Liver (tissue), 9 donors: Measurements from ENCODE around the gene MAGEF1. TPM values are rescaled to one million over a fixed set of nuclear protein-coding genes. Genes with fewer than 3 reads are reported as not detected.

Source experiments
- DNase-seq: peaks from one replicate; pipeline ENCODE4 v3.0.0-alpha.2; 2017; ENCODE audit warnings: low spot score
- H3K27ac ChIP-seq, 2 donors: one replicate each; pipeline ENCODE4 v1.7.0; 2013; ENCODE audit warnings: inconsistent platforms in 2 of 2, low read length in 2 of 2, control low read depth in 1 of 2, low read depth in 1 of 2, mild to moderate bottlenecking in 1 of 2
- H3K27me3 ChIP-seq, 4 donors: one replicate each; pipeline versions ENCODE4 v1.6.1 to v1.7.0; 2013; ENCODE audit warnings: low read length in 3 of 4, inconsistent platforms in 1 of 4, mild to moderate bottlenecking in 1 of 4, moderate library complexity in 1 of 4; ENCODE audit not compliant: control insufficient read depth in 4 of 4, insufficient read depth in 4 of 4
- H3K36me3 ChIP-seq, 4 donors: one replicate each; pipeline versions ENCODE4 v1.6.1 to v1.7.0; 2013; ENCODE audit warnings: low read length in 3 of 4, mild to moderate bottlenecking in 3 of 4, low read depth in 1 of 4, moderate library complexity in 1 of 4; ENCODE audit not compliant: control insufficient read depth in 4 of 4, insufficient read depth in 3 of 4
- H3K4me1 ChIP-seq, 4 donors: one replicate each; pipeline versions ENCODE4 v1.6.1 to v1.7.0; 2013; ENCODE audit warnings: low read length in 3 of 4, mild to moderate bottlenecking in 3 of 4, moderate library complexity in 1 of 4; ENCODE audit not compliant: control insufficient read depth in 4 of 4, insufficient read depth in 4 of 4
- H3K4me3 ChIP-seq, 3 donors: one replicate each; pipeline versions ENCODE4 v1.6.1 to v1.7.0; 2013; ENCODE audit warnings: low read length in 3 of 3, control low read depth in 1 of 3, low read depth in 1 of 3, mild to moderate bottlenecking in 1 of 3
- H3K9ac ChIP-seq, 2 donors: one replicate each; pipeline ENCODE4 v1.7.0; 2013; ENCODE audit warnings: low read length in 2 of 2, mild to moderate bottlenecking in 2 of 2, moderate library complexity in 2 of 2, control low read depth in 1 of 2, low read depth in 1 of 2
- H3K9me3 ChIP-seq, 4 donors: one replicate each; pipeline versions ENCODE4 v1.6.1 to v1.7.0; 2013; ENCODE audit warnings: low read length in 3 of 4; ENCODE audit not compliant: control insufficient read depth in 4 of 4
- EGR1 ChIP-seq, 2 donors: IDR thresholded peaks; 2 replicates each; pipeline ENCODE4 v1.6.1; 2016 to 2018; ENCODE audit warnings: antibody characterized with exemption in 2 of 2, low read depth in 2 of 2
- FOXA1 ChIP-seq: IDR thresholded peaks from 2 replicates; pipeline ENCODE4 v1.6.1; 2016; ENCODE audit warnings: antibody characterized with exemption
- FOXA2 ChIP-seq: IDR thresholded peaks from 2 replicates; pipeline ENCODE4 v1.6.1; 2016; ENCODE audit warnings: antibody characterized with exemption
- GABPA ChIP-seq, 2 donors: IDR thresholded peaks in 1 of 2; conservative IDR thresholded peaks in 1 of 2; 2 replicates each; pipeline ENCODE4 v1.6.1; 2016; ENCODE audit warnings: antibody characterized with exemption in 2 of 2, mild to moderate bottlenecking in 1 of 2, moderate library complexity in 1 of 2
- HNF4A ChIP-seq, 2 donors: conservative IDR thresholded peaks; 2 replicates each; pipeline ENCODE4 v1.6.1; 2016; ENCODE audit warnings: antibody characterized with exemption in 2 of 2, mild to moderate bottlenecking in 2 of 2
- HNF4G ChIP-seq: IDR thresholded peaks from 2 replicates; pipeline ENCODE4 v1.6.1; 2016; ENCODE audit warnings: antibody characterized with exemption
- JUND ChIP-seq, 2 donors: IDR thresholded peaks; 2 replicates each; pipeline ENCODE4 v1.6.1; 2016; ENCODE audit warnings: antibody characterized with exemption in 2 of 2
- NR2F2 ChIP-seq: IDR thresholded peaks from 2 replicates; pipeline ENCODE4 v1.6.1; 2016; ENCODE audit warnings: antibody characterized with exemption
- RAD21 ChIP-seq, 2 donors: IDR thresholded peaks; 2 replicates each; pipeline ENCODE4 v1.6.1; 2016; ENCODE audit warnings: antibody characterized with exemption in 2 of 2, mild to moderate bottlenecking in 2 of 2
- REST ChIP-seq: IDR thresholded peaks from 2 replicates; pipeline ENCODE4 v1.6.1; 2016; ENCODE audit warnings: antibody characterized with exemption, mild to moderate bottlenecking
- RXRA ChIP-seq, 2 donors: IDR thresholded peaks; 2 replicates each; pipeline ENCODE4 v1.6.1; 2017 to 2018; ENCODE audit warnings: antibody characterized with exemption in 2 of 2, mild to moderate bottlenecking in 1 of 2
- SP1 ChIP-seq: IDR thresholded peaks from 2 replicates; pipeline ENCODE4 v1.6.1; 2018; ENCODE audit warnings: antibody characterized with exemption, mild to moderate bottlenecking
- TAF1 ChIP-seq: conservative IDR thresholded peaks from 2 replicates; pipeline ENCODE4 v1.6.1; 2016; ENCODE audit warnings: antibody characterized with exemption, mild to moderate bottlenecking
- YY1 ChIP-seq: IDR thresholded peaks from 2 replicates; pipeline ENCODE4 v1.6.1; 2016; ENCODE audit warnings: antibody characterized with exemption, mild to moderate bottlenecking
- WGBS: extraction: QIAGEN DNeasy Blood & Tissue Kit; methylation state at CpG from one replicate; pipeline ENCODE4 v1.1.7; 2013; 5-methylcytosine and 5-hydroxymethylcytosine counted together
- polyA plus RNA-seq, 2 donors: library from polyadenylated mRNA; stranded (reverse) in 1 of 2; unstranded in 1 of 2; fragments of 200-250 nt in 1 of 2; fragments of >200 nt in 1 of 2; fragmentation: Nextera tagmentation in 1 of 2; extraction: Ambion mirVana in 1 of 2; gene quantifications; one replicate each; pipeline versions ENCODE4 v1.2.1 to v1.2.3, GENCODE V29; 2013 to 2015
- total RNA-seq, 2 donors: library from RNA; depleted of rRNA; stranded (reverse); fragments of >200 nt; gene quantifications; one replicate each; pipeline ENCODE4 v1.2.3, GENCODE V29; 2014
- TF ChIP-seq, protein P1 (sequence below): IDR thresholded peaks from 2 replicates; pipeline ENCODE4 v1.6.1; 2016; ENCODE audit warnings: antibody characterized with exemption
- TF ChIP-seq, protein P2 (sequence below): IDR thresholded peaks from 2 replicates; pipeline ENCODE4 v1.6.1; 2016; ENCODE audit warnings: antibody characterized with exemption
- TF ChIP-seq, protein P3 (sequence below): fragments of 150-350 bp; IDR thresholded peaks from 2 replicates; pipeline ENCODE4 v1.5.1; 2017; ENCODE audit warnings: improper control_type of control experiment, low read depth, low read length; ENCODE audit not compliant: missing input control
- TF ChIP-seq, protein P4 (sequence below): IDR thresholded peaks from 2 replicates; pipeline ENCODE4 v1.6.1; 2016; ENCODE audit warnings: antibody characterized with exemption
- donor health status: healthy.
- donor health status: healthy.
- donor health status: healthy.
- donor health status: healthy.
- donor health status: healthy.

Gene MAGEF1
- total and polyA plus RNA-seq, 4 donors: 12.9 to 15.5 (median 14.3) TPM

DNA sequence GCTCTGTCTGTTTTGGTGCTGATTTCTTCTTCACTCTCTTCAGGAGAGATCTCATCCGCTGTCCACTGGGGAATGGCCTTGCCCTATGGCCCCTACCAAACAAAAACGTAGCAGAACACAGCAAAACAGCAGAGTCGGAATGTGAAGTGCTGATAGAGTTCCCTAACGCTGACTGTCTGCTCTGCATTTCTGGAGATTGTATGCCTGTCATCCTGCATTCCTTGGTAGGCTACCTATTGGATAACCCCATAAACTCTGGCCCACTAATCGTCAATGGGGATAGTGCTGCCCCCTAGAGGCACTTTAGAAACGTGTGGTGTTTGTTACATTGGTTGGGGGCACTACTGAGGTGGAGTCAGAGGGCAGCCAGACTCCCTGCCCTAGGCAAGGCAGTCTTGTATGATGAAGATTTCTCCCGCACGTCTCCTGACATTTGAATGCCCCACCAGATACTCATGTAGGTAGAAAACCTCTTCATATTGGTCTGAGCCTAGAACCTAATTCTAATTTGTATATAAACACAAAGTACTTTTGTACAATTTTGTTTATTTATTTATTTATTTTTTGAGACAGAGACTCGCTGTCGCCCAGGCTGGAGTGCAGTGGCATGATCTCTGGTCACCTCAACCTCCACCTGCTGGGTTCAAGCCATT, 15.6 kb upstream of the MAGEF1 start:
- Histone ChIP-seq H3K4me3 (no peak overlapping the region), H3K36me3 (no peaks in the 10 kb centered on the region), H3K4me1 (peaks cover 0 to 5% (median 2%) of the 10 kb centered on the region in 4 donors), H3K9me3 (no peaks in the 10 kb centered on the region), H3K9ac (peak overlapping the region in 1 of 2 donors; percentile 41), H3K27me3 (no peaks in the 10 kb centered on the region), H3K27ac (no peak overlapping the region)
- WGBS: 26% methylated on average over 10 of the region's 10 CpGs
- TF ChIP-seq JUND (IDR thresholded peaks at IDR 0.05): no peak
- TF ChIP-seq GABPA (IDR thresholded peaks at IDR 0.05 in 1 of 2, conservative IDR thresholded peaks at IDR 0.05 in 1 of 2): no peak
- no peak for TF ChIP-seq HNF4G
- no peak for TF ChIP-seq TAF1
- TF ChIP-seq EGR1 (IDR thresholded peaks at IDR 0.05; ENCODE audit: low read depth in 2 of 2): no peak
- peak; percentile 68 for TF ChIP-seq NR2F2
- peak; percentile 85 to 91 for TF ChIP-seq RAD21 (IDR thresholded peaks at IDR 0.05)
- TF ChIP-seq SP1: peak; percentile 11
- TF ChIP-seq RXRA (IDR thresholded peaks at IDR 0.05): peak; percentile 53 to 57
- TF ChIP-seq, protein P1, sequence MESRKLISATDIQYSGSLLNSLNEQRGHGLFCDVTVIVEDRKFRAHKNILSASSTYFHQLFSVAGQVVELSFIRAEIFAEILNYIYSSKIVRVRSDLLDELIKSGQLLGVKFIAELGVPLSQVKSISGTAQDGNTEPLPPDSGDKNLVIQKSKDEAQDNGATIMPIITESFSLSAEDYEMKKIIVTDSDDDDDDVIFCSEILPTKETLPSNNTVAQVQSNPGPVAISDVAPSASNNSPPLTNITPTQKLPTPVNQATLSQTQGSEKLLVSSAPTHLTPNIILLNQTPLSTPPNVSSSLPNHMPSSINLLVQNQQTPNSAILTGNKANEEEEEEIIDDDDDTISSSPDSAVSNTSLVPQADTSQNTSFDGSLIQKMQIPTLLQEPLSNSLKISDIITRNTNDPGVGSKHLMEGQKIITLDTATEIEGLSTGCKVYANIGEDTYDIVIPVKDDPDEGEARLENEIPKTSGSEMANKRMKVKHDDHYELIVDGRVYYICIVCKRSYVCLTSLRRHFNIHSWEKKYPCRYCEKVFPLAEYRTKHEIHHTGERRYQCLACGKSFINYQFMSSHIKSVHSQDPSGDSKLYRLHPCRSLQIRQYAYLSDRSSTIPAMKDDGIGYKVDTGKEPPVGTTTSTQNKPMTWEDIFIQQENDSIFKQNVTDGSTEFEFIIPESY: no peak
- no peak for TF ChIP-seq FOXA1
- no peak for TF ChIP-seq YY1
- TF ChIP-seq, protein P2, sequence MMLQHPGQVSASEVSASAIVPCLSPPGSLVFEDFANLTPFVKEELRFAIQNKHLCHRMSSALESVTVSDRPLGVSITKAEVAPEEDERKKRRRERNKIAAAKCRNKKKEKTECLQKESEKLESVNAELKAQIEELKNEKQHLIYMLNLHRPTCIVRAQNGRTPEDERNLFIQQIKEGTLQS: no peak
- TF ChIP-seq REST: peak; percentile 65
- TF ChIP-seq HNF4A (conservative IDR thresholded peaks at IDR 0.05): peak in 1 of 2 donors; percentile 33
- TF ChIP-seq, protein P3, sequence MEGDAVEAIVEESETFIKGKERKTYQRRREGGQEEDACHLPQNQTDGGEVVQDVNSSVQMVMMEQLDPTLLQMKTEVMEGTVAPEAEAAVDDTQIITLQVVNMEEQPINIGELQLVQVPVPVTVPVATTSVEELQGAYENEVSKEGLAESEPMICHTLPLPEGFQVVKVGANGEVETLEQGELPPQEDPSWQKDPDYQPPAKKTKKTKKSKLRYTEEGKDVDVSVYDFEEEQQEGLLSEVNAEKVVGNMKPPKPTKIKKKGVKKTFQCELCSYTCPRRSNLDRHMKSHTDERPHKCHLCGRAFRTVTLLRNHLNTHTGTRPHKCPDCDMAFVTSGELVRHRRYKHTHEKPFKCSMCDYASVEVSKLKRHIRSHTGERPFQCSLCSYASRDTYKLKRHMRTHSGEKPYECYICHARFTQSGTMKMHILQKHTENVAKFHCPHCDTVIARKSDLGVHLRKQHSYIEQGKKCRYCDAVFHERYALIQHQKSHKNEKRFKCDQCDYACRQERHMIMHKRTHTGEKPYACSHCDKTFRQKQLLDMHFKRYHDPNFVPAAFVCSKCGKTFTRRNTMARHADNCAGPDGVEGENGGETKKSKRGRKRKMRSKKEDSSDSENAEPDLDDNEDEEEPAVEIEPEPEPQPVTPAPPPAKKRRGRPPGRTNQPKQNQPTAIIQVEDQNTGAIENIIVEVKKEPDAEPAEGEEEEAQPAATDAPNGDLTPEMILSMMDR: peak; percentile 63
- TF ChIP-seq FOXA2: no peak
- TF ChIP-seq, protein P4, sequence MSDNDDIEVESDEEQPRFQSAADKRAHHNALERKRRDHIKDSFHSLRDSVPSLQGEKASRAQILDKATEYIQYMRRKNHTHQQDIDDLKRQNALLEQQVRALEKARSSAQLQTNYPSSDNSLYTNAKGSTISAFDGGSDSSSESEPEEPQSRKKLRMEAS: no peak
- DNase-seq: peak; percentile 49
